HG03025 (cell line): ENCODE measurements around the gene MEIG1.
"Not testable (repeated sequence)": the region's sequence is repeated elsewhere in the genome, so short reads cannot be mapped to it uniquely, and the experiment has no call there.

Source experiments
- ATAC-seq: cut with Tn5 transposase; IDR thresholded peaks from one replicate; pipeline ENCODE4 v1.9.1; 2021; ENCODE audit warnings: mild to moderate bottlenecking, moderate library complexity; ENCODE audit not compliant: unreplicated experiment, low FRiP score

The MEIG1 gene

DNA sequence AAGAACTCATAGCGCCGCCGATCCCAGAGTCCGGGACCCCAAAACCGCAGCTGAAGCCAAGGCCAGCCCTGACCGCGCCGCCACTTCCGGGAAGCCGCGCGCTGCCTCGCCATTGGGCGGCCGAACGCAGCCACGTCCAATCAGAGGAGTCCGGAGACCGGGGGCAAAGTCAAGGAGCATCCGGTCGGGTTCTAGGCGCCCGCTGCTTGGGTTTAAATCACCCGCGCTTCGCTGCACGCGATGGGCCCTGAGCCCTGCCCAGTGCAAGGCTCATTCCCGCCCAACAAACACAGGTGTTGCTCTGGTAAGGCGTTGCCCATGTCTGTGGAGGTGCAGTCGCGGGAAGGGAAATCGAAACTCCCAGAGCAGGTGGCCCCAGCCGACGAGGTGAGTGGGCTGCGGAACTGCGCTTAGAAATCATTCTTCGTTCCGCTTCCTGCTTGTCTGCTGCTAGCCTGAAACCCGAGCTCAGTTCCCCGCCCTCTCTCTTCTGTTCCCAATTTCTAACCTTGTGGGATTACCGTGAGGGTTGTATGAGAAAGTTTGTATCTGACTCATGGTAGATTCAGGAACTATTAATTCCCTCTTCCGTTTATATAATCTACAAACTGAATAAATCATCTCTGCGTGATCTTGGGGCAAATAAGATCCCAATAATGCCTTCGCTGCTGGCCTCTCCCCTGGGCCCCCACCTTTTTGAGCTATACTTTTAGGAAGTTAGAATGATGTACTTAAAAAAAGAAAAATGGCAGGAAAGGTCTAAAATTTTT is 5.0 kb upstream of the MEIG1 start, which contains the start of gene DCLRE1C:
Gene DCLRE1C, minus strand, starts transcription at position 96 of the 770 bp plus-strand sequence. Its CDS starts 86 bp downstream, at position 10.
- ATAC-seq: peak; percentile 83

DNA sequence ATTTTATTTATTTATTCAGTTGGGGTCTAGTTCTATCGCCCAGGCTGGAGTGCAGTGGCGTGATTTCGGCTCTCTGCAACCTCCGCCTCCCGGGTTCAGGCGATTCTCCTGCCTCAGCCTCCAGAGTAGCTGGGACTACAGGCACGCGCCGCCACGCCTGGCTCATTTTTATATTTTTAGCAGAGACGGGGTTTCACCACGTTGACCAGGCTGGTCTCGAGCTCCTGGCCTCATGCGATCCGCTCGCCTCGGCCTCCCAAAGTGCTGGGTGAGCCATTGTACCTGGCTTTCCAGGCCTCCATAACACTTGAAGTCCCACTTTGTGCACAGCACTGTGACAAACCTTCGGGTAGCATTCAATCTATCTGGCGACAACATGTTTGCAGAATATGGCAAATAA is 4.3 kb upstream of the MEIG1 start:
- no peak for ATAC-seq

- ATAC-seq: no peak
These were observed 342 bp upstream of the MEIG1 start for GRCh38 chr10:14958872-14959220.

GRCh38 chr10:14967897-14968296 is 8.7 kb downstream of the MEIG1 start:
- no peak for ATAC-seq

GRCh38 chr10:14971867-14972448 is 12.8 kb downstream of the MEIG1 start:
- ATAC-seq: no peak

DNA sequence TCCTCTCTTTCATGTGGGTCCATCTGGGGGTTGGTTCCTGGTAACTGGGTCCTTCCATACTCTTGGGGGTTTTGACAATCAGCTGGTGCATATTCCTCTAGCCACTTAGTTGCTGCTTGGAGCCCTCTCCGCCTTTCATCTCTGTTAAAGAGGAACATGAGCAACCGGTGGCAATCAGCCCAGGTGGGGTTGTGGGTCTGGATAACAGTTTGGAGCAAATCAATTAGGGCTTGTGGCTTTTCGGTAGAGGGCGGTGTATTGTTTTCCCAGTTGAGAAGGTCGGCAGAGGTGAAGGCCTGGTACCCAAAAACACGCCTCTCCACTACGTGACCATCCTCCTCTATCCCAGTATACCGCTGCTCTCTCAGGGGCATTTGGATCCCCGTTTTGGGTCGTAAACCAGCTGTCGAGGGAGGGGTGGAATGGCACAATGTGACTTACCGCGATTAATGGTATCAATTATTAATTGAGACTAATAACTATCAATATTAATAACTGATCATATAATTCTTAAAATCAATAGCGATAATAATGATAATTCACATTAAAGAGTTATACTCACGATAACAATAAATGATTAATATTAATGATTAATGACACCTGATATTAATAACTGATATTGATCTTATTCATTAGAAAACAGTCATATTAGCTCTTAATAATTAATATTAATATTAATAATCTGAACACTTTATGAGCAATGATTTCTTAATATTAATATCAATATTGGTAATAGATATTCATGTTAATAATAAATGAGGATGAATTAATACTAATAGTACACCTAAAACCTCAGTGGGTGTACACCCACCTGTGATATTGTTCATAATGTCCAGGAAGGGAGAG is 15.2 kb downstream of the MEIG1 start:
- ATAC-seq: not testable (repeated sequence)

GRCh38 chr10:14975672-14976273 is 16.6 kb downstream of the MEIG1 start:
- ATAC-seq: no peak

DNA sequence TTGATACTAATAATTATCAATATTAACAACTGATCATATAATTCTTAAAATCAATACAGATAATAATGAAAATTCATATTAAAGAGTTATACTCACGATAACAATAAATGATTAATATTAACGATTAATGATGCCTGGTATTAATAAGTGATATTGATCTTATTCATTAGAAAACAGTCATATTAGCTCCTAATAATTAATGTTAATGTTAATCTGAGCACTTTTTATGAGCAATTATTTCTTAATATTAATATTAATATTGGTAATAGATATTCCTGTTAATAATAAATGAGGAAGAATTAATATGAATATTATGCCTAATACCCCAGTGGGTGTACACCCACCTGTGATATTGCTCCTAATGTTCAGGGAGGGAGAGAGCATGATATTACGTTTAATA is 23.6 kb downstream of the MEIG1 start:
- ATAC-seq: no peak

- not testable (repeated sequence) for ATAC-seq
These were observed 30.4 kb downstream of the MEIG1 start for GRCh38 chr10:14989552-14989951.

DNA sequence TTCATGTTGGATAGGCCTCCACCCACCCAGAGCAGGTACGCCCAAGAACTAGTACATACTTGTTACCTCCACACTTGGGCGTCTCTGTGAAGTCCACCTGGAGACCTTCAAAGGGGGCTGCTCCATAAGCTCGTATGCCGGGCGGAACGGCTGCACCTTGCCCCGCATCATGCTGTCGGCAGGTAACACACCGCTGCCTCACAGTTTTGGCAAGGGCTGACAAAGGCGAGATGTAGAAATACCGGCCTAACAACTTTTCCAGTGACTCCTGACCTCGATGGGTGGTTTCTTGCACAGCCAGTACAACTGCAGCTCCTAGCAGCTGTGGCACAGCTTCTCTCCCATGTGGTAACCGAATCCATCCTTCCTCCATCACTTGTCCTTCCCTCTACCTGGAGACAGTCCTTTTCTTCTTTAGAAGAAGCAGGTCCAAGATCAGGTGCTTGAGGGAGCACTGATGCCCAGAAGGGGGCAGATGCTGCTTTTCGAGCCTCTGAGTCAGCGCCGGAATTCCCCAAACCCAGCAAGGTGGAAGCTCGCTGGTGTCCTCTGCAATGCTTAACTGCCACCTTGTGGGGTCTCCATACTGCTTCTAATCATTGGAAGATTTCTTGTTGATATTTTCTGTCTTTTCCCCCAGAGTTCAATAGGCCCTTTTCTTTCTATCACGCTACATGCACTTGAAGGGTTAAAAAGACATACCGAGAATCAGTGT is 32.0 kb downstream of the MEIG1 start:
- not testable (repeated sequence) for ATAC-seq

- ATAC-seq: not testable (repeated sequence)
These were observed 33.1 kb downstream of the MEIG1 start for GRCh38 chr10:14992336-14992735.

GRCh38 chr10:14993500-14994455 is 34.6 kb downstream of the MEIG1 start:
- not testable (repeated sequence) for ATAC-seq

- ATAC-seq: no peak
These were observed 36.9 kb downstream of the MEIG1 start for GRCh38 chr10:14995964-14996565.

GRCh38 chr10:15013530-15013929 is 54.3 kb downstream of the MEIG1 start:
- not testable (repeated sequence) for ATAC-seq

DNA sequence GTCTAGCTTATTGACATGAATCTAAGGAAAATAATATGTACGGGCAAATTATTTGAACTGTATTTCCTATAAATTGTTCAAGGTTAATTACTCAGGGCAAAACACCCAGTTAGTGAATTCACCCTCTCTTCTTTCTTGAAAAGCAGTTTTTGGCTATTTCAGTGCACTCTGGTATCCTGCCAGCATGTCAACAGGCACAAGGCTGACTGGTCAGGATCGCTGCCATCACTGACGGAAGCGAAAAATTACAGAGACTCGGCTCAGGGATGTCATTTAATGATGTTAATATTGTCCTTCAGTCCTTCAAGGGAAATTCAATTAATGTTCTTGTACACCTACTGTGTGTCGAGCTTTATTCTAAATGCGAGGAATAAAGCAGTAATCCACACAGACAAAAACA is 56.3 kb downstream of the MEIG1 start:
- no peak for ATAC-seq

GRCh38 chr10:15020966-15021365 is 61.8 kb downstream of the MEIG1 start:
- not testable (repeated sequence) for ATAC-seq
